Measurements from ENCODE around the gene AEN.
A peak's percentile ranks its signal among the peaks of the same experiment; 100 is the strongest.

DNA sequence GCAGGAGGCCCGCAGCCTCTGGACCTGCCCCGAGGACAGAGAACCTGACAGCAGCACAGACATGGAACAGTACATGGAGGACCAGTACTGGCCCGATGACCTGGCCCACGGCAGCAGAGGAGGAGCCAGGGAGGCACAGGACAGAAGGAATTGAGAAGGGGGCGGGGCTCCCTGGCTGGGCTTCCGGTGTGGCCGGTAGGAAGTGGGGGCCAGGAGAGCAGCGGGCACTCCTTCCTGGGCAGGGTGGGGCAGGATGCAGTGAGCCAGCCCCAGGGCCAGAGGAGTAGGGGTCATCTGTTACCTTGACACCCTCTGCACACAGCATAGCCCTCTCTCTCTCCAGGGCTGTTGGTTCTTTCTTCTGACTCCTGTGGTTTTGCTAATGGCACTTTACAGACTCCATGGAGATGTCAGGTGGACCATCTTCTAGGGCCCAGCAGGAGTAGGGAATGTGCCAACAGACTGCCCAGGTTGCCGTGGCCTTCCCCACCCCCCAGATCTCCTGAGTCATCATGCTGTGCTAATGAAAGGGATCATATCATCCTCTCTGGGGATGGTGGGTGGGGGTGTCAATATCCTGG is 9.1 kb downstream of the AEN start:
- peak; percentile 33 to 41 for TF ChIP-seq POLR2AphosphoS5 (IDR thresholded peaks at IDR 0.05)
- TF ChIP-seq, protein P1, sequence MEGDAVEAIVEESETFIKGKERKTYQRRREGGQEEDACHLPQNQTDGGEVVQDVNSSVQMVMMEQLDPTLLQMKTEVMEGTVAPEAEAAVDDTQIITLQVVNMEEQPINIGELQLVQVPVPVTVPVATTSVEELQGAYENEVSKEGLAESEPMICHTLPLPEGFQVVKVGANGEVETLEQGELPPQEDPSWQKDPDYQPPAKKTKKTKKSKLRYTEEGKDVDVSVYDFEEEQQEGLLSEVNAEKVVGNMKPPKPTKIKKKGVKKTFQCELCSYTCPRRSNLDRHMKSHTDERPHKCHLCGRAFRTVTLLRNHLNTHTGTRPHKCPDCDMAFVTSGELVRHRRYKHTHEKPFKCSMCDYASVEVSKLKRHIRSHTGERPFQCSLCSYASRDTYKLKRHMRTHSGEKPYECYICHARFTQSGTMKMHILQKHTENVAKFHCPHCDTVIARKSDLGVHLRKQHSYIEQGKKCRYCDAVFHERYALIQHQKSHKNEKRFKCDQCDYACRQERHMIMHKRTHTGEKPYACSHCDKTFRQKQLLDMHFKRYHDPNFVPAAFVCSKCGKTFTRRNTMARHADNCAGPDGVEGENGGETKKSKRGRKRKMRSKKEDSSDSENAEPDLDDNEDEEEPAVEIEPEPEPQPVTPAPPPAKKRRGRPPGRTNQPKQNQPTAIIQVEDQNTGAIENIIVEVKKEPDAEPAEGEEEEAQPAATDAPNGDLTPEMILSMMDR (IDR thresholded peaks at IDR 0.05): no peak
